Right ventricle myocardium inferior (tissue), 1 donor: Measurements from ENCODE around the gene CCDC187. TPM values are rescaled to one million over a fixed set of nuclear protein-coding genes. Genes with fewer than 3 reads are reported as not detected.

Experiments used
- ATAC-seq: fragments of 200-7000 bp; cut with Tn5 transposase; one replicate; pipeline ENCODE4 v1.9.1; 2020; ENCODE audit warnings: mild to moderate bottlenecking, moderate library complexity
- DNase-seq: peaks from one replicate; pipeline ENCODE4 v3.0.0; 2021; ENCODE audit errors: missing footprints
- intact Hi-C: fragments of 100-400 bp; cut with DNase I; formaldehyde crosslinking; loops from one replicate; pipeline ENCODE4 v1.11.0; 2022
- total RNA-seq: library from RNA; stranded (reverse); fragmentation: NEBNext Ultra II Directional; extraction: Animal tissue kit (Norgen Biotek cat#: 25700); gene quantifications from one replicate; pipeline ENCODE4 v1.2.1, GENCODE V29; 2021
- donor health status: DM: no; HTN: yes; CAD: no; lungs with severe emphysema.

Gene CCDC187
- total RNA-seq, 1 donor from 2014 or later: not detected

- ATAC-seq: no peak
- intact Hi-C loops: no loop called here
- DNase-seq: peak; percentile 53
These were observed 2.6 kb upstream of the CCDC187 start for GRCh38 chr9:136306211-136307208.

GRCh38 chr9:136305804-136306203 is 1.9 kb upstream of the CCDC187 start:
- ATAC-seq: no peak
- intact Hi-C loops: no loop called here
- peak; percentile 17 for DNase-seq

GRCh38 chr9:136304981-136305380 is 1.1 kb upstream of the CCDC187 start:
- DNase-seq (peak; percentile 42), ATAC-seq (no peak)
- intact Hi-C loops: no loop called here

DNA sequence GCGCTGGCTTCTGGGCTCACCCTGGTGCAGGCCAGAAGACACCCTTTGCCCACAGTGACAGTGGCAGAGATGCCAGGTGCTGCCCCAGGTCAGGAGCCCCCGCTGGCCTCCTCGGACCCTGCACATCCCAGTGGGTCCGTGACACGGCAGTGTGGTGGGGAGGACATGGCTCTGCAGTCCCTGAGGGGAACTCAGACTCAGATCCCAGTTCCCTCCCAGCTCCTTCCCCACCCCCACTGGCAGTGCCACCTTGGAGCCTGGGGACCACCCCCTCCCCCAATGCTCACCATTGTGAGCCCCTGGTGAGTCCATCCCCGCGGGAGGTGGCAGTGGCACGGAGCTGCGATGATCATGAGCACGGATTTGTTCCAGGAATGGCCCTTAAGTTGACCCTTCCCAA is 562 bp upstream of the CCDC187 start:
- intact Hi-C loops: no loop called here
- no peak for DNase-seq
- ATAC-seq: no peak

- intact Hi-C loops: no loop called here
- no peak for ATAC-seq
- peak; percentile 53 for DNase-seq
These were observed 649 bp downstream of the CCDC187 start for GRCh38 chr9:136303066-136303824.

DNA sequence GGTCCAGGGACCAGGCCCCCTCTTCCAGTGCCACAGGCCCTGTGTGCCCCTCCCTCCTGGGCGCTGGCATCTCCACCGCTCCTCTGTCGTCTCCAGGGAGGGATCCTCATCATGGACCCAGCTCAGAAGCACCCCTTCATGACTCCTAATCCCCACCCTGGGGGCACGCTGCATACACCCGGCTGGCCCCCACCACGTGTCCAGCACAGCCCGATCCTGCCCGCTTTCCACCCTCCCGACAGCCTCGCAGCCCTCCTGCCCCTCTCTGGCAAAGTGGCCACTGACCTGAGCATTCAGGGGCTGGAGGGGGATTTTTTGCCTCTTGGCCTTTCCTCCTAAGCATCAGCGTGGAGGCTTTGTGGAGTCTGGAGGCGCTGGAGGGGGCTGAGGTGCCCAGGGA is 1.4 kb downstream of the CCDC187 start:
- DNase-seq (peak; percentile 20), ATAC-seq (no peak)
- intact Hi-C loops: no loop called here

- intact Hi-C loops: no loop called here
- no peak for ATAC-seq
- peak; percentile 1 for DNase-seq
These were observed 3.0 kb downstream of the CCDC187 start for GRCh38 chr9:136300866-136301265.

GRCh38 chr9:136300016-136300545 is 3.8 kb downstream of the CCDC187 start:
- intact Hi-C loops: no loop called here
- no peak for ATAC-seq
- no peak for DNase-seq

DNA sequence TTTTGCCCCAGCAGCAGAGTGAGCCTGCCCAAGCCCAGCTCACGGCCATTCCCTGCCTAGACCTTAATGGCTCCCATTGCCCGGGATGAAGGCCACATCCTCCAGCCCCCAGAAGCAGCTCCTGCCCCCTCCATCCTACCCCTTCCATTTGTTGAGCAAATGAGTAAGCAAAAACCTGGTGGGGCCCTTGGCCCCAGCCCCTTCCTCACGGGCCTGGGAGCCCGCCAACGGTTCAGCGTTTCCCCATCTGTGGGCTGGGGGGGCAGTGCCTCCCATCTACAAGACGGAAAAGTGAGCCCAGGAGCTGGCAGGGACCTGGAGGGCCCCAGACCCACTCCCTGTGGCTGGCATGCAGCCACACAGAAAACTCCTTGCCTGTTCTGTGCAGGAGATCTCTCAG is 4.4 kb downstream of the CCDC187 start:
- peak; percentile 35 for DNase-seq
- intact Hi-C loops: no loop called here

DNA sequence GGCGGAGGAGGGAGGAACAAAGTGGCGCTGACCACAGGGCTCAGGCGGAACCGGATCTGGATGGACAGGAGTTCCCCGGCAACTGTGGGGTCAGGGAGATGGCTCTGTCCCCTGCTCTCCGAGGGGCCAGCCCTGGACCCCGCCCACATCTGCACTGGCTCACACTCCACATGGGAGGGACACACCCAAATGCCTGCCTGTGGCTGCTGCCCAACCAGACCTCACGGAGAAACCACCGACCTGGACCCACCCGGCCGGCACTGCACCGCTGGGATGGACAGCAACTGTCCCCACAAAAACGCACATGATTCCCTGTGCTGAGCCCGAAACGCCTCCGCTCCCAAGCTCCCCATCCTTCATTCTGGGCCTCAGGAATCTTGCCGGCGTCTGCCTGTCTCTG is 4.8 kb downstream of the CCDC187 start:
- ATAC-seq (no peak), DNase-seq (peak; percentile 13)
- intact Hi-C loops: no loop called here

More for the DNA sequence above, 4.4 kb downstream of the CCDC187 start:
- no peak for ATAC-seq

GRCh38 chr9:136297766-136298735 is 5.8 kb downstream of the CCDC187 start:
- intact Hi-C loops: no loop called here
- DNase-seq (peak; percentile 51), ATAC-seq (no peak)

DNA sequence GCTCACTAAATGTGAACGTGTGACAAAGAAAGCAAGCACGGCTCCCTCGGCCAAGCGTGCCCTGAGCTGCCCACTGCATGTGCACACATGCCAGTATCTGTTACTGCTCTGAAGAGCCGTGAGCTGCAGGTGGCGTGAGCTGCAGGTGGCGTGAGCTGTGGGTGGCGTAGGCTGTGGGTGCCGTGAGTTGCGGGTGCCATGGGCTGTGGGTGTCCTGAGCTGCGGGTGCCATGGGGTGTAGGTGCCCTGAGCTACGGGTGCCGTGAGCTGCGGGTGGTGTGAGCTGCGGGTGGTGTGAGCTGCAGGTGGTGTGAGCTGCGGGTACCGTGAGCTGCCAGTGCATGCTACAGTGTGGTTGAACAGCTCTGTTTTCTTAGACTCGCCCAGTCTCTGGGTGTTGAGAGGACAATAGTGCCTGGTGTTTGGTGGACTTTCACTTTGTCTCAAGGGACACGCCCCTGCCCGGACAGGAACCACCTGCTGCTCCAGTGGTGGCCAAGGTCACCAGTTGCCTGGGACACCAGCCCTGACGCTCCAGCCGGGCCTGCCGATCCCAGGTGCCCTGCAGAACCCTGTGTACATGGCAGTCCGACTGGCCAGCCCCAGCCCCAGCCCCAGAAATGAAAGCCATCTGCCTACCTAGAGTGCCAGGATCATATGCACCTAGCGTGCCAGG is 6.7 kb downstream of the CCDC187 start:
- intact Hi-C loops: no loop called here
- no peak for ATAC-seq
- peak; percentile 66 for DNase-seq

DNA sequence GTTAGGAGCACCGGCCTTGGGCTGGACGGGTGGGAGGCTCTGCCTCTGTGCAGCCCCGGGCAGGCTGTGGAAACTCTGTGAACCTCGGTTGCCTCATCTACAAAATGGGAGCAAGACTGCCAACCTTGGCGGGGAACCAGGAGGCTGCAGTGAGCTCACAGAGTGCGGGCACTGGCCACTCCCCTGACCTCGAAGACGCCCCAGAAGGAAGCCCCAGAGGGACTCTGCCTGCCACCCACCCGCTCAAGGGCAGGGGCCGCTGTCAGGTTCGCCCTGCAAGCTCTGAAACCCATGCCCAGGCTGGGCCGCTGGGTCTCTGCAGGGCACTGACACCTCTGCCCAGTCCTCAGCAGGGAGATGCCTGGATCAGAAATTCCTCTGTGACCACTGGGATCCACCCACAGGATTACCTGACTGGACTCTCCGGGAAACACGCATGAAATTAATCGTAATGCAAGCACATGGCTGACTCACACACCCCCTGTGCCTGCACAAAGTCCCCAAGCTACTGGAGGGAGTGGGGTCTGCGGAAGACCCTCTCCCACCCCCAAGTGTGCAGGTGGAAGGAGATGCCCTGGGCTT is 7.4 kb downstream of the CCDC187 start:
- ATAC-seq (no peak), DNase-seq (peak; percentile 57)
- intact Hi-C loops: no loop called here

DNA sequence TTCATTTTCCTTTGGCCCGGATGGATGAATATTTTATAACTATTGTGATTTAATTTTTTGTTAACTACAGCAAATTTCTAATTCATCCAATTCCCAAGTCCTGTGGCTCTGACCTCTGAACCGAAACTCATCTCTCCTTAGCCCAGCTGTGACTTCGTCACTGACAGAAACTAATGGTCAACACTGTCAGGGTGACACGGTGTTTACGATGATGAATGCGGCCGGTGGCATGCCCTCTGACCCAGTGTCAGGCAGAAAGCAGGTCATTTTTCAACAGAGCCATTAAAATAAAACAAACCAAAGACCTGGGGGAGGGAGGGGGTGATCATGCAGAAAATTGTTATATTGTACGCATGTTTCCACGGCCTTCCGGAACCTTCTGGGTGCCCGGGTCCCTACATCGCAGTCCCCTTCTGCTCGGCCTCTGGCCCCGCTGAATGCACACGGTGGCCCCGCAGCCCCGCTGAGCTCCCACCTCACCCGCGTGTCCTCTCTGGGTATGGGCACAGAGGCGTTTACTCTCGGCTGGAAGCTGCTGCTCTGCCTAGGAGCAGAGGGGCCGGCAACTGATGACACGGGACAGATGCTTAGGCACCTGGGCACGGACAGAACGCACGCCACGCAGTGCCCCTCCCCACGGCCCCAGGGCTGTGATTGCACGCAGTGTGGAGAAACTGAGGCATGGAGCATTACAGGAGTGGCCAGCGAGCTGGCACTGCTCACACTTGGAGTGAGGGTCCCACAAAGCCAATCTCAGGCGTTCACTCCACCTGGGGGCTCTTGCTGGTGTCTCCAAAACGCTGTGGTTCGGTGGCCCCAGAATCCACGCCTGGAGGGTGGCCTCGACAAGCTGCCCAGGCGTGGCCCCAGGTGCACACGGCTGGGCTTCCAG is 8.1 kb downstream of the CCDC187 start:
- ATAC-seq: no peak
- intact Hi-C loops: no loop called here
- DNase-seq: peak; percentile 44

DNA sequence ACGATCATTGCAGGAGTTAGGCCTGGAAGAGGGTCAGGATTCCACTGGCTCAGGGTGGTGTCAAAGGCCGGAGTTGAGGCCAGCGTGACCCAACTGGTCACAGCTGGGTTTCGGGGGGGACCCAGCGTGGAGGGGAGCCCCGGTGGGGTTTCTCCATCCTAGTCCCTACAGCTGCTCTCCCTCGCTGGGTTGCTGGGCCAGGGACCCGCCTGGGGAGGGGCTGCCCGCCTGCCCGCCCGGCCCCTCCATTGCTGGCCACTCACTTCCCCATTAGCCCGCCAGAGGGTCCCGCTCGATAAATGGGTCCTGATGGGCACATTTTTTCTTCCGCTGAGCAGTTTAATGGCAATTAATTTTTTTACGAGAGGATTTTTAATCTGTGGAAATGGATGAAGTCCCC is 8.8 kb downstream of the CCDC187 start:
- intact Hi-C loops: no loop called here
- DNase-seq (no peak), ATAC-seq (no peak)

DNA sequence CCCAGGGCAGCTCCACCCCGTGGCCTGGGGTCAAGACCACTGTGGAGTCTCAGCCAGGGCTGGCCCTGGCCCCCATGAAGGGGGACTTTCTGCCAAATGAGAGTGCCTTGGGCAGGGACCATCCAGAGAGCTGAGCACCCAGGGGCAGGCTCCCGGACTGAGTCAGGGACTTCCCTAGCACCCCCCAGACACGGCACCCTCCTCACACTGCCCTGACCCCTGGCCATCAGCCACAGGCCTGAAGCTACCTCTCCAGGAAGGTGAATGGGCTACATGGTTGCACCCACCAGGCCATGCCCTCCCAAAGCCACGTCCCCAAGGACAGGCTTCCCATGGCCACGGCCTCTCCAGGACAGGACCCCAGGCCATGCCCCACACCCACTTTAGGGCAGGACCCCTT is 9.5 kb downstream of the CCDC187 start:
- ATAC-seq (no peak), DNase-seq (no peak)
- intact Hi-C loops: no loop called here
